Measurements from ENCODE around the gene FAM32A. TPM values are rescaled to one million over a fixed set of nuclear protein-coding genes. Genes with fewer than 3 reads are reported as not detected.

FAM32A gene
- total and polyA plus RNA-seq, 2 donors (not counting 1 experiment from before 2014, with no cell fraction given), result 53.4 to 62.0 TPM

- H3K9me3 Mint-ChIP-seq (ENCODE audit: insufficient read depth), result no peaks in the 10 kb centered on the region
- no peak overlapping the region for H3K4me3 ChIP-seq (ENCODE audit: control extremely low read depth in 1 of 5, extremely low read depth in 1 of 5, insufficient read depth in 1 of 5, low read depth in 2 of 5, low read length in 4 of 5)
- H3K9ac ChIP-seq (ENCODE audit: low read length), result no peak overlapping the region
- peaks cover 14% of the 10 kb centered on the region for H3K4me1 Mint-ChIP-seq
- H3K27me3 Mint-ChIP-seq, result no peaks in the 10 kb centered on the region
- H3K27ac Mint-ChIP-seq, result no peak overlapping the region
- no peak overlapping the region for H3K4me3 Mint-ChIP-seq
- peaks cover 15 to 22% of the 10 kb centered on the region in 2 donors for H3K4me1 ChIP-seq (ENCODE audit: control insufficient read depth in 2 of 2, insufficient read depth in 2 of 2, low read length in 2 of 2)
- intact Hi-C loops (cut with micrococcal nuclease), result no loop called here
- no peak for DNase-seq
- H3K9me3 ChIP-seq (ENCODE audit: control extremely low read depth in 1 of 3, control insufficient read depth in 2 of 3, insufficient read depth in 1 of 3, low read length in 2 of 3), result peaks cover 0 to 7% (median 3%) of the 10 kb centered on the region in 3 donors
- no peak overlapping the region for H2AFZ ChIP-seq (ENCODE audit: insufficient read depth, low read depth, low read length, poor library complexity, severe bottlenecking)
- POLR2A ChIA-PET, result no interaction called here
- no peaks in the 10 kb centered on the region for H3K79me2 ChIP-seq (ENCODE audit: control insufficient read depth, insufficient read depth, low read length)
- no peaks in the 10 kb centered on the region for H3K27me3 ChIP-seq (replicated peaks in 1 of 4; ENCODE audit: control extremely low read depth in 1 of 4, control insufficient read depth in 3 of 4, insufficient read depth in 4 of 4, low read length in 3 of 4)
- ATAC-seq (ENCODE audit: low read depth), result no peak
- no peaks in the 10 kb centered on the region for H3K36me3 ChIP-seq (replicated peaks in 1 of 2; ENCODE audit: control extremely low read depth in 1 of 2, control insufficient read depth in 1 of 2, extremely low read depth in 1 of 2, insufficient read depth in 2 of 2, low read length in 1 of 2)
- no peak overlapping the region for H3K4me2 ChIP-seq (replicated peaks; ENCODE audit: low read depth, low read length, poor library complexity, severe bottlenecking)
- H3K27ac ChIP-seq (ENCODE audit: low read length in 2 of 2), result no peak overlapping the region
- no CpG with 5 or more reads among the region's 1 CpG for WGBS (ENCODE audit: insufficient coverage)
- no peaks in the 10 kb centered on the region for H4K20me1 ChIP-seq (ENCODE audit: control insufficient read depth, insufficient read depth, low read length, poor library complexity, severe bottlenecking)
- CTCF ChIA-PET, result no interaction called here
- TF ChIP-seq EZH2 (IDR thresholded peaks at IDR 0.05; ENCODE audit: borderline replicate concordance, insufficient read depth, low read depth, low read length, poor library complexity, severe bottlenecking) (no peak), CTCF (IDR thresholded peaks at IDR 0.05) (no peak)
These were observed 18.8 kb upstream of the FAM32A start for GRCh38 chr19:16166417-16166816.

DNA sequence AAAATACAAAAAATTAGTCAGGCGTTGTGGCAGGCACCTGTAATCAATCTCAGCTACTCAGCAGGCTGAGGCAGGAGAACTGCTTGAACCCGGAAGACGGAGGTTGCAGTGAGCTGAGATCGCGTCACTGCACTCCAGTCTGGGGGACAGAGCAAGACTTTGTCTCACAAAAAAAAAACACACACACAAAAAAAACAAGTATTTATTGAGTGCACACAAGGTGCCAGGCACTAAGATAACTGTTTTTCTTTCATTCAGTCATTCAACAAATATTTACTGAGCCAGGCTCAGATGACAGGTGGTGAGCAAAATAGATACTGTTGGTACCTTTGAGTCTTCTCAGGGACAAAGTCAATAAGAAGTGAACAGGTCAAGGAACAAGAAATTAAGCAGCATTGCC, 18.2 kb upstream of the FAM32A start:
- TF ChIP-seq EZH2 (IDR thresholded peaks at IDR 0.05; ENCODE audit: borderline replicate concordance, insufficient read depth, low read depth, low read length, poor library complexity, severe bottlenecking) (no peak), CTCF (IDR thresholded peaks at IDR 0.05) (no peak)
- ChIA-PET CTCF (no interaction called here), POLR2A (no interaction called here)
- Mint-ChIP-seq H3K9me3 (ENCODE audit: insufficient read depth) (no peaks in the 10 kb centered on the region), H3K27ac (no peak overlapping the region), H3K4me3 (no peak overlapping the region), H3K4me1 (peaks cover 14% of the 10 kb centered on the region), H3K27me3 (no peaks in the 10 kb centered on the region)
- Histone ChIP-seq H3K9ac (ENCODE audit: low read length) (no peak overlapping the region), H3K4me1 (ENCODE audit: control insufficient read depth in 2 of 2, insufficient read depth in 2 of 2, low read length in 2 of 2) (peaks cover 15 to 22% of the 10 kb centered on the region in 2 donors), H3K9me3 (ENCODE audit: control extremely low read depth in 1 of 3, control insufficient read depth in 2 of 3, insufficient read depth in 1 of 3, low read length in 2 of 3) (peaks cover 0 to 7% (median 3%) of the 10 kb centered on the region in 3 donors), H4K20me1 (ENCODE audit: control insufficient read depth, insufficient read depth, low read length, poor library complexity, severe bottlenecking) (no peaks in the 10 kb centered on the region), H3K27me3 (replicated peaks in 1 of 4; ENCODE audit: control extremely low read depth in 1 of 4, control insufficient read depth in 3 of 4, insufficient read depth in 4 of 4, low read length in 3 of 4) (no peaks in the 10 kb centered on the region), H3K4me2 (replicated peaks; ENCODE audit: low read depth, low read length, poor library complexity, severe bottlenecking) (no peak overlapping the region), H3K36me3 (replicated peaks in 1 of 2; ENCODE audit: control extremely low read depth in 1 of 2, control insufficient read depth in 1 of 2, extremely low read depth in 1 of 2, insufficient read depth in 2 of 2, low read length in 1 of 2) (no peaks in the 10 kb centered on the region), H3K4me3 (ENCODE audit: control extremely low read depth in 1 of 5, extremely low read depth in 1 of 5, insufficient read depth in 1 of 5, low read depth in 2 of 5, low read length in 4 of 5) (no peak overlapping the region), H2AFZ (ENCODE audit: insufficient read depth, low read depth, low read length, poor library complexity, severe bottlenecking) (no peak overlapping the region), H3K27ac (ENCODE audit: low read length in 2 of 2) (no peak overlapping the region), H3K79me2 (ENCODE audit: control insufficient read depth, insufficient read depth, low read length) (no peaks in the 10 kb centered on the region)
- ATAC-seq (ENCODE audit: low read depth) (no peak), DNase-seq (no peak)
- 100% methylated on average over 4 of the region's 5 CpGs for WGBS (ENCODE audit: insufficient coverage)
- intact Hi-C loops (cut with micrococcal nuclease), result no loop called here
